Neural progenitor cell (in vitro differentiated cells): Measurements from ENCODE around the gene LRRC74A. TPM values are rescaled to one million over a fixed set of nuclear protein-coding genes. Genes with fewer than 3 reads are reported as not detected.

Experiments used
- DNase-seq: peaks from one replicate; pipeline ENCODE4 v3.0.0-alpha.2; 2016; ENCODE audit warnings: low spot score
- H2AFZ ChIP-seq: fragments of 200-600 bp; sonication (generic); replicated peaks from 2 replicates; pipeline ENCODE4 v1.6.1; 2016; ENCODE audit warnings: antibody characterized with exemption
- H3F3A ChIP-seq: fragments of 200-600 bp; sonication (generic); 2 replicates; pipeline ENCODE4 v1.6.1; 2016; ENCODE audit warnings: antibody characterized with exemption, low read depth
- H3K27ac ChIP-seq: fragments of 200-600 bp; sonication (generic); 2 replicates; pipeline ENCODE4 v1.5.1; 2016; ENCODE audit warnings: mild to moderate bottlenecking
- H3K27me3 ChIP-seq: fragments of 200-600 bp; sonication (generic); 2 replicates; pipeline ENCODE4 v1.6.1; 2016; ENCODE audit warnings: mild to moderate bottlenecking, moderate library complexity
- H3K36me3 ChIP-seq: fragments of 200-600 bp; sonication (generic); 2 replicates; pipeline ENCODE4 v1.5.1; 2016
- H3K4me1 ChIP-seq: fragments of 200-600 bp; sonication (generic); 2 replicates; pipeline ENCODE4 v1.6.1; 2016; ENCODE audit warnings: mixed run types
- H3K4me2 ChIP-seq: fragments of 200-600 bp; sonication (generic); 2 replicates; pipeline ENCODE4 v1.6.1; 2016
- H3K4me3 ChIP-seq: fragments of 200-600 bp; sonication (generic); 2 replicates; pipeline ENCODE4 v1.5.1; 2016
- H3K79me2 ChIP-seq: fragments of 200-600 bp; sonication (generic); 2 replicates; pipeline ENCODE4 v1.6.1; 2016; ENCODE audit warnings: low read depth
- H3K9ac ChIP-seq: fragments of 200-600 bp; sonication (generic); 2 replicates; pipeline ENCODE4 v1.6.1; 2016
- H3K9me3 ChIP-seq: fragments of 200-600 bp; sonication (generic); 2 replicates; pipeline ENCODE4 v1.5.1; 2016; ENCODE audit warnings: low read depth
- H4K20me1 ChIP-seq: fragments of 200-600 bp; sonication (generic); 2 replicates; pipeline ENCODE4 v1.6.1; 2016; ENCODE audit warnings: low read depth
- H3K27ac Mint-ChIP-seq: 3 replicates; pipeline ENCODE4 v1.8.0; 2021; ENCODE audit warnings: mixed read lengths
- H3K27me3 Mint-ChIP-seq: 2 replicates; pipeline ENCODE4 v1.8.0; 2022; ENCODE audit warnings: low read depth, mild to moderate bottlenecking, inconsistent platforms, moderate library complexity, mixed read lengths; ENCODE audit not compliant: insufficient read depth
- H3K36me3 Mint-ChIP-seq: 3 replicates; pipeline ENCODE4 v1.8.0; 2021; ENCODE audit warnings: mixed read lengths
- H3K4me1 Mint-ChIP-seq: 3 replicates; pipeline ENCODE4 v1.8.0; 2021; ENCODE audit warnings: mixed read lengths
- H3K4me3 Mint-ChIP-seq: 3 replicates; pipeline ENCODE4 v1.8.0; 2021; ENCODE audit warnings: mild to moderate bottlenecking, moderate library complexity, mixed read lengths
- H3K9me3 Mint-ChIP-seq: 3 replicates; pipeline ENCODE4 v1.8.0; 2020; ENCODE audit warnings: mixed read lengths
- CTCF ChIP-seq: fragments of 200-600 bp; sonication (generic); IDR thresholded peaks from 2 replicates; pipeline ENCODE4 v1.5.1; 2017; ENCODE audit warnings: antibody characterized with exemption, mild to moderate bottlenecking
- EZH2 ChIP-seq: fragments of 200-600 bp; sonication (generic); IDR thresholded peaks from 2 replicates; pipeline ENCODE4 v1.6.1; 2017; ENCODE audit warnings: antibody characterized with exemption, mild to moderate bottlenecking, moderate library complexity
- EZH2phosphoT487 ChIP-seq: fragments of 200-600 bp; sonication (generic); IDR thresholded peaks from 2 replicates; pipeline ENCODE4 v1.6.1; 2017; ENCODE audit warnings: antibody characterized with exemption
- total RNA-seq: library from RNA; depleted of rRNA; stranded (reverse); fragments of >200 nt; gene quantifications from 2 replicates; pipeline ENCODE4 v1.2.3, GENCODE V29; 2015; ENCODE audit warnings: low replicate concordance

The LRRC74A gene
- total RNA-seq, 1 donor from 2014 or later = not detected

DNA sequence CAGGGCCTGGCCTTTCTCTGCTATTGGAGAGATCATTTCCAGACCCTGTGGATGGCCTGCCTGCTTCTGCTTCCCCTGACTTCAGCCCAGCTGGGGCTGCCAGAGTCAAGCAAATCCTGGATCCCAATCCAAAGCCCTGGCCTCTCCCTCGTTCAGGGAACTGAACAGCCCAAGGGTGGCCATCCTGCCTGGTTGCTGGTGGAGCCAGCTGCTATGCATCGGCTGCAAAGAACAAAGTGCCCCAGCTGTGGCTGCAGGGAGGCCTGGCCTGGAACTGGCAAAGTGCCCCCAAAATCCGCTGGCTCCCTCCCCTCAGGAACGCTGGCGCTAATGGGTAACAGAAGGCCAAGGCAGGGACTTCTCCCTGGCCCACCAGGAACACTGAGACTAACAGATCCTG, 56.4 kb downstream of the LRRC74A start:
- Mint-ChIP-seq H3K27ac (no peak overlapping the region), H3K4me1 (peaks cover 7% of the 10 kb centered on the region), H3K4me3 (no peak overlapping the region), H3K27me3 (peaks cover 11% of the 10 kb centered on the region), H3K36me3 (no peaks in the 10 kb centered on the region), H3K9me3 (peaks cover 2% of the 10 kb centered on the region)
- TF ChIP-seq EZH2phosphoT487 = no peak
- TF ChIP-seq EZH2 = no peak
- no peak for TF ChIP-seq CTCF
- Histone ChIP-seq H3K79me2 (no peaks in the 10 kb centered on the region), H2AFZ (no peak overlapping the region), H3K36me3 (no peaks in the 10 kb centered on the region), H4K20me1 (no peaks in the 10 kb centered on the region), H3K9ac (no peak overlapping the region), H3F3A (no peaks in the 10 kb centered on the region), H3K27ac (no peak overlapping the region), H3K27me3 (no peaks in the 10 kb centered on the region), H3K4me2 (no peak overlapping the region), H3K4me1 (peaks cover 4% of the 10 kb centered on the region), H3K9me3 (no peaks in the 10 kb centered on the region), H3K4me3 (no peak overlapping the region)
- no peak for DNase-seq

DNA sequence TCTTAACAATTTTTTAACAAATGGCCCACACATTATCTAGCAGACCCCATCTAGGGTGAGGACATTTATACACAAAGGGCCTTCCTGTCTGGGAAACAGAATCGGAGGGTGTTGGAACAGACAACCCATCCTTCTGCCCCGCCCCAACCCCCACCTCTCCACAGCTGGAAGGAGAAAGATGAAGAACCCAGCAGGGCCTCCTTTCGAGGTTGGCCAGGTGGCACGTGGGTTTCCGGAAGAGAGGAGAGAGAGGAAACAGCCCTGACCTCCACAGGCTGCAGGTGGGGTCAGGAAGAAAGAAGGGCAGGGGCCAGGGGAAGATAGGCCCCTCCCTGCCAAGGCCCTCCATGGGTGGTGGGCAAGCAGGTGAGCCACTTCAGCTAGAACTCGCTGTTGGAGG, 57.2 kb downstream of the LRRC74A start:
- Mint-ChIP-seq H3K4me1 (peaks cover 7% of the 10 kb centered on the region), H3K27ac (peak overlapping the region; percentile 89), H3K9me3 (peaks cover 2% of the 10 kb centered on the region), H3K36me3 (no peaks in the 10 kb centered on the region), H3K27me3 (peaks cover 11% of the 10 kb centered on the region), H3K4me3 (no peak overlapping the region)
- no peaks in the 10 kb centered on the region for H3K36me3 ChIP-seq
- no peaks in the 10 kb centered on the region for H3F3A ChIP-seq
- DNase-seq = no peak
- peaks cover 4% of the 10 kb centered on the region for H3K4me1 ChIP-seq
- H4K20me1 ChIP-seq = no peaks in the 10 kb centered on the region
- H3K4me2 ChIP-seq = no peak overlapping the region
- no peak overlapping the region for H3K4me3 ChIP-seq
- TF ChIP-seq EZH2phosphoT487 = no peak
- TF ChIP-seq CTCF = no peak
- no peak for TF ChIP-seq EZH2
- H3K79me2 ChIP-seq = no peaks in the 10 kb centered on the region
- no peak overlapping the region for H3K27ac ChIP-seq
- H3K9ac ChIP-seq = no peak overlapping the region
- no peaks in the 10 kb centered on the region for H3K9me3 ChIP-seq
- H3K27me3 ChIP-seq = no peaks in the 10 kb centered on the region
- no peak overlapping the region for H2AFZ ChIP-seq

DNA sequence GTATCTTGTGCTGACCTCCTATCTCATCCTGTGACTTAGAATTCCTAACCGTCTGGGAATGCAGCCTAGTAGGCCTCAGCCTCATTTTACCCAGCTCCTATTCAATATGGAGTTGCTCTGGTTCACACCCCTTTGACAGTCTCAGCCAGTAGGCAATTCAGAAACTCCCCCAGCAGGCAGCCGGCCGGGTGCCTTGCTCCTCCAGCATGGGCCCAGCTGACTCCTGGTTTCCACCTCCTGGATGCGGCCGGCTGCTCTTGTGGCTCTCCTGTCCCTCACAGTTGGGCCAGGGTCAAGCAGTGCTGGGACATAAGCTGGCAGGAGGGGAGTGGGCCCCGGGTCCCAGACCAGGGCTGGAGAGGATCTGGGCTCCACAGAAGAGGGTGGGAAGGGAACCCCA, 58.2 kb downstream of the LRRC74A start:
- H3K4me3 ChIP-seq = no peak overlapping the region
- no peaks in the 10 kb centered on the region for H3K9me3 ChIP-seq
- no peaks in the 10 kb centered on the region for H3K36me3 Mint-ChIP-seq
- H3K27ac Mint-ChIP-seq = no peak overlapping the region
- no peaks in the 10 kb centered on the region for H3F3A ChIP-seq
- peaks cover 6% of the 10 kb centered on the region for H3K27me3 Mint-ChIP-seq
- no peak overlapping the region for H3K4me3 Mint-ChIP-seq
- no peaks in the 10 kb centered on the region for H3K79me2 ChIP-seq
- H3K27ac ChIP-seq = no peak overlapping the region
- DNase-seq = no peak
- H2AFZ ChIP-seq = peak overlapping the region; percentile 77
- H4K20me1 ChIP-seq = no peaks in the 10 kb centered on the region
- peaks cover 4% of the 10 kb centered on the region for H3K4me1 ChIP-seq
- no peaks in the 10 kb centered on the region for H3K36me3 ChIP-seq
- no peaks in the 10 kb centered on the region for H3K27me3 ChIP-seq
- TF ChIP-seq EZH2 (no peak), EZH2phosphoT487 (no peak), CTCF (no peak)
- no peak overlapping the region for H3K4me2 ChIP-seq
- H3K9me3 Mint-ChIP-seq = no peaks in the 10 kb centered on the region
- H3K4me1 Mint-ChIP-seq = peaks cover 7% of the 10 kb centered on the region
- no peak overlapping the region for H3K9ac ChIP-seq
